Fibroblast of skin of left quadriceps (primary cell): Measurements from ENCODE around the gene RAB5A.
"Not testable (repeated sequence)": the region's sequence is repeated elsewhere in the genome, so short reads cannot be mapped to it uniquely, and the experiment has no call there.

ENCODE experiments used
- DNase-seq, 2 experiments: peaks; one replicate each; pipeline ENCODE4 v3.0.0-alpha.2; 2013; ENCODE audit warnings: low read depth in 2 of 2

RAB5A gene

GRCh38 chr3:20027136-20027535 lies 80.2 kb downstream of the RAB5A start:
- no peak for DNase-seq

DNA sequence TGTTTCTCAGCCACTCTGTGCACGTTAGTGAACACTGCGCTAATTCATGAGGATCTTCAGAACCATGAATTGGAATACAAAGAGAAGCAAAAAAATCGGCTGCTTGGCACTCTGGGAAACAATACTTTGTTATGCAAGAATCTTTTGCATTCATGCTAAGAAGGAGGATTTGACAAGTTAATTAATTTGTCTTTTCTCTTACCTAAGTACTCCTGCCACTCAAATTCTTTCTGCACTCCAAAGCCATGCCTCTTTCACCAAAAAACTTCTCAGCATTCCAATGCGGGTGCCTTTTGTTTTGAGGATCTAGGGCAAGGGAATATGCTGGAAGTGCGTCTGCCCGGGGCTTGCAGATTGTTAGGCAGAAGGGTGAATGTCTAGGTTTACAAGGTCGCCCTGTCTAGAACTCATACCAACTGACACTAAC lies 82.0 kb downstream of the RAB5A start:
- no peak for DNase-seq

- DNase-seq = not testable (repeated sequence)
These were observed 85.0 kb downstream of the RAB5A start for GRCh38 chr3:20031939-20032338.
